Measurements from ENCODE around the gene GORAB. TPM values are rescaled to one million over a fixed set of nuclear protein-coding genes. Genes with fewer than 3 reads are reported as not detected.

The GORAB gene
- total RNA-seq, 1 donor from 2014 or later: 16.9 TPM

DNA sequence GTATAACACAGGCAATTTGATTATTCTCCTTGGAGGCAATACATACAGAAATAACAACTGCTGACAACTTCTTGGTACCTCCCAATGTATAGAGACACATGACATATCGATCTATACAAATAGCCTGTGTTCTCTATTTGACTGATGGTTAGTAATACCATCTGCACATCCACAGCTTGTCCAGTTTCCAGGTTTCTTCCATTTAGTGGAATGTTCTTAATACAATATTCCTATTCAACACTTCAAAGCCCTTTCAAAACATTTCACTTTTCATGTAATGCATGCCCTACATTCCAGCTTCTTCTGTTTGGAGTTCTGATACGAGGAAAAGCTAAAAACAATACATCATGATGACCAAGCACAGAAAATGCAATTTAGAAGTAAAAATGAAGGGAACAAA lies 37.0 kb upstream of the GORAB start:
- Mint-ChIP-seq H3K4me1 (ENCODE audit: low read depth) (peaks cover 22% of the 10 kb centered on the region), H3K27me3 (ENCODE audit: low read depth) (no peaks in the 10 kb centered on the region), H3K9me3 (ENCODE audit: low read depth) (no peaks in the 10 kb centered on the region), H3K4me3 (ENCODE audit: unreplicated experiment) (no peak overlapping the region), H3K27ac (ENCODE audit: unreplicated experiment) (no peak overlapping the region), H3K36me3 (ENCODE audit: low read depth) (no peaks in the 10 kb centered on the region)
- TF ChIP-seq, protein P1, sequence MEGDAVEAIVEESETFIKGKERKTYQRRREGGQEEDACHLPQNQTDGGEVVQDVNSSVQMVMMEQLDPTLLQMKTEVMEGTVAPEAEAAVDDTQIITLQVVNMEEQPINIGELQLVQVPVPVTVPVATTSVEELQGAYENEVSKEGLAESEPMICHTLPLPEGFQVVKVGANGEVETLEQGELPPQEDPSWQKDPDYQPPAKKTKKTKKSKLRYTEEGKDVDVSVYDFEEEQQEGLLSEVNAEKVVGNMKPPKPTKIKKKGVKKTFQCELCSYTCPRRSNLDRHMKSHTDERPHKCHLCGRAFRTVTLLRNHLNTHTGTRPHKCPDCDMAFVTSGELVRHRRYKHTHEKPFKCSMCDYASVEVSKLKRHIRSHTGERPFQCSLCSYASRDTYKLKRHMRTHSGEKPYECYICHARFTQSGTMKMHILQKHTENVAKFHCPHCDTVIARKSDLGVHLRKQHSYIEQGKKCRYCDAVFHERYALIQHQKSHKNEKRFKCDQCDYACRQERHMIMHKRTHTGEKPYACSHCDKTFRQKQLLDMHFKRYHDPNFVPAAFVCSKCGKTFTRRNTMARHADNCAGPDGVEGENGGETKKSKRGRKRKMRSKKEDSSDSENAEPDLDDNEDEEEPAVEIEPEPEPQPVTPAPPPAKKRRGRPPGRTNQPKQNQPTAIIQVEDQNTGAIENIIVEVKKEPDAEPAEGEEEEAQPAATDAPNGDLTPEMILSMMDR (IDR thresholded peaks at IDR 0.05): no peak
- no peak for DNase-seq (ENCODE audit: low spot score)

DNA sequence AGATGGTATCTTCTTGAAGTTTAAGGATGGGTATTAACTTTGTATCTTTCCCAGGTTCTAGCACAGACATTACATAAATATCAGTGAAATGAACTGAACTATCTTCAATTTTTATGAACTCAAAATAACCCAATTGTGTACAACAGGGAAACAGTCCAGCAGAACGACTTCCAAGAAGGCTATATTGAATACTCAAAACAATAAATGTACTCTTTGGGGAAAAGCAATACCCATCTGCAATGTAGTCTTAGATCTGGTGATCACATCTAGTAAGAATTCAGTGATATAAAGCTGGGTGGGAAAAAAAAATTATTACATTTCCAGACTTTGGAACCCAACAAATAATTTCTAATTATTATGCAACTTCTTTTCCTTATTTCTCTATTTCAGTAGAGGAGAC lies 33.1 kb upstream of the GORAB start:
- DNase-seq (ENCODE audit: low spot score): no peak
- Mint-ChIP-seq H3K27me3 (ENCODE audit: low read depth) (no peaks in the 10 kb centered on the region), H3K4me1 (ENCODE audit: low read depth) (peaks cover 20% of the 10 kb centered on the region), H3K9me3 (ENCODE audit: low read depth) (no peaks in the 10 kb centered on the region), H3K36me3 (ENCODE audit: low read depth) (no peaks in the 10 kb centered on the region), H3K4me3 (ENCODE audit: unreplicated experiment) (no peak overlapping the region), H3K27ac (ENCODE audit: unreplicated experiment) (no peak overlapping the region)
- TF ChIP-seq, protein P1 (IDR thresholded peaks at IDR 0.05): no peak

DNA sequence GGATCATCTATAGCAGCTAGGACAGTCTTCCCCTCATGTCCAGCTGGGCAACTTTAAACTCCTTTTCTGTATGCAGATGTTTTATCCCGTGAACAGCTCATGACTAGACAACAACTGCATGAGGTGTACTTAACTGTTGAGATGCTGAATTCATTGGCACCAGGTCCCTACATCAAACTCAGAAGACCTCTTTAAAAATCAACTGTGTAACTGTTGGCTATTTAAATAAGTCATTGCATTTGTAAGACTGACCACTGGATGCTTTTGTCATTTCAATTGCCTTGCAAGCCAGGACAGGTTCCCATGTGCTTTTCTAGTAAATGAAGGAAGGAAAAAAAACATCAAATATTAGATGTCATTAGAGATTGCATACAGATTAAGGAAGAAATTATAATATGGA lies 28.3 kb upstream of the GORAB start:
- peaks cover 4% of the 10 kb centered on the region for H3K4me1 Mint-ChIP-seq (ENCODE audit: low read depth)

GRCh38 chr1:170510163-170510562 lies 21.8 kb upstream of the GORAB start:
- no peak overlapping the region for H3K4me3 Mint-ChIP-seq (ENCODE audit: unreplicated experiment)
- peaks cover 7% of the 10 kb centered on the region for H3K4me1 Mint-ChIP-seq (ENCODE audit: low read depth)
- H3K9me3 Mint-ChIP-seq (ENCODE audit: low read depth): peaks cover 7% of the 10 kb centered on the region
- no peaks in the 10 kb centered on the region for H3K27me3 Mint-ChIP-seq (ENCODE audit: low read depth)
- DNase-seq (ENCODE audit: low spot score): no peak
- H3K36me3 Mint-ChIP-seq (ENCODE audit: low read depth): no peaks in the 10 kb centered on the region
- H3K27ac Mint-ChIP-seq (ENCODE audit: unreplicated experiment): no peak overlapping the region
- TF ChIP-seq, protein P1 (IDR thresholded peaks at IDR 0.05): no peak

More for the DNA sequence above, 28.3 kb upstream of the GORAB start:
- Mint-ChIP-seq H3K36me3 (ENCODE audit: low read depth) (no peaks in the 10 kb centered on the region), H3K9me3 (ENCODE audit: low read depth) (peaks cover 7% of the 10 kb centered on the region), H3K27me3 (ENCODE audit: low read depth) (no peaks in the 10 kb centered on the region), H3K4me3 (ENCODE audit: unreplicated experiment) (no peak overlapping the region), H3K27ac (ENCODE audit: unreplicated experiment) (no peak overlapping the region)
- DNase-seq (ENCODE audit: low spot score): no peak
- TF ChIP-seq, protein P1 (IDR thresholded peaks at IDR 0.05): no peak

DNA sequence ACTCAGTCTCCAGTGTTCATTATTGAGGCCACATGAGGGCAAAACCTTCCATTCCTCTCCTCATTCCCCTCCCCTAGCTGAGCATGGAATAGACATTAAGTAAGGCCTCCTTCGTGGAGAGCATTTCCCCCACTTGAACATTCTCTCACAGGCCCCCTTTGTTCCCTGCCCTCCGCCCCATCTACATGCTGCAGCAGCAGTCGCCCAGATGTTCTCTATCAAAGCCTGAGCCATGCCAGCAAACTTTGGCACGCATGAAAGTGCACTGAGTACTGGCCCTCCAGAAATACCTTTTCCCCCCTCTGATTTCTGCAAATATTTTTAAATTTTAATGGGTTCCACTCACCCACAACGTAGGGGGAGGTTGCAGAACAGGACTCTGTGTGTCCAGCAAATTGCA lies 20.9 kb upstream of the GORAB start:
- no peak for DNase-seq (ENCODE audit: low spot score)
- H3K4me1 Mint-ChIP-seq (ENCODE audit: low read depth): peaks cover 7% of the 10 kb centered on the region
- H3K27me3 Mint-ChIP-seq (ENCODE audit: low read depth): no peaks in the 10 kb centered on the region
- no peak overlapping the region for H3K27ac Mint-ChIP-seq (ENCODE audit: unreplicated experiment)
- TF ChIP-seq, protein P1 (IDR thresholded peaks at IDR 0.05): no peak
- peaks cover 6% of the 10 kb centered on the region for H3K9me3 Mint-ChIP-seq (ENCODE audit: low read depth)
- no peak overlapping the region for H3K4me3 Mint-ChIP-seq (ENCODE audit: unreplicated experiment)
- no peaks in the 10 kb centered on the region for H3K36me3 Mint-ChIP-seq (ENCODE audit: low read depth)
